ENCODE measurements around the gene UMODL1.
"Not testable (repeated sequence)": the region's sequence is repeated elsewhere in the genome, so short reads cannot be mapped to it uniquely, and the experiment has no call there.

UMODL1 gene

GRCh38 chr21:42163511-42163863, 92.4 kb downstream of the UMODL1 start:
- DNase-seq (ENCODE audit: low read depth), result no peak

DNA sequence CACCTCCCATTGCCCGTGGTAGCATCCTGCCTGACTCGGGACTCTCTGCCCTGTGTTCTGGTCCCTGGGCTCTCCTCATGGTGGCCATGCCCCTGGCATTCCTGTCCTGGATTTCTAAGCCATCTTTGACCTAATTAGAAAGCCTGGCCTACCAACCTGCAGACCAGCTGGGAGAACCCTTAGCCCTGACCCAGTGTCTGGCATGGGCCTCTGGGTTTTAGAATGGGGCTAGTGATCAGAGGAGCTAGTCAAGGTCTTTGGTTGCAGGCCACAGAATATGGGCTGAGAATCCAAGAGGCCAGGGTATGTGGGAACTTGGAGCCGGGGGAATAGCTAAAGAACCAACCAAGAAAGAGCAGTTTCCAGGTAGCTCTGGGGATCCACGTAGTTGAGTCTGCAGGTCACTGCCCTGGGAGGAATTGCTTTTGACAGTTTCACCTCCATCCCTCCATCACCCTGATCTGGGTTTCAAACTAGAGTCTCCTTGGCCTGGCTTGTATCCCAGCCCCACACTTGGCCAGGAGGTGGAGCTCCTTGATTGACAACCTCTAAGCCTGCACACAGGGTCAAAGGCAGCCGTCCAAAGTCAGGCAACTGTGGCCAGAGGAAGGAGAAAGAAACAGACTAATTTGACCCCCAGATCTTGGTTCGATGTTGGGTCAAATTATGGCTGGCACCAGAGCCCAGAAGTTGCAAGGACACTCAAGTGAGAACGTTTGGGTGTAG, 93.1 kb downstream of the UMODL1 start:
- no peak for DNase-seq (ENCODE audit: low read depth)

DNA sequence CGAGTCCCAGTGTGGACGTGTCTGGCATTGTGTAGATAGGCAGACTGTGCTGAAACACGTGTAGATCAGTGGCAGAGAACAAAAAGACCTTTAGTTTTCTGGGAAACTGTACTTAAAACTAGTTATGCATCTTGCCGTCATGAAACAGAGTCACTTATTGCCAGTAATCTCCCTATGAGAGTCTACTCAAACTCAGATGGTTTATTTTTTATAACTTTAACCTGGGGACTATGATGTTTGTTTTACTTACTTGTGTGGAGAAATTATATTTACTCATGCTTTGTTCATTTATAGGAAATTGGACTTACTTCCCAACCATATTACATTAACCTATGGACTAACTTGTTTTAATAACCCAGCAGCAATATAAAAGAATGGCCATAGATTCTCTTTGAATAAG, 93.7 kb downstream of the UMODL1 start:
- no peak for DNase-seq (ENCODE audit: low read depth)

GRCh38 chr21:42165901-42166300, 94.8 kb downstream of the UMODL1 start:
- no peak for DNase-seq (ENCODE audit: low read depth)

- DNase-seq (ENCODE audit: low read depth), result no peak
Observed at GRCh38 chr21:42169758-42170157, 98.6 kb downstream of the UMODL1 start.

DNA sequence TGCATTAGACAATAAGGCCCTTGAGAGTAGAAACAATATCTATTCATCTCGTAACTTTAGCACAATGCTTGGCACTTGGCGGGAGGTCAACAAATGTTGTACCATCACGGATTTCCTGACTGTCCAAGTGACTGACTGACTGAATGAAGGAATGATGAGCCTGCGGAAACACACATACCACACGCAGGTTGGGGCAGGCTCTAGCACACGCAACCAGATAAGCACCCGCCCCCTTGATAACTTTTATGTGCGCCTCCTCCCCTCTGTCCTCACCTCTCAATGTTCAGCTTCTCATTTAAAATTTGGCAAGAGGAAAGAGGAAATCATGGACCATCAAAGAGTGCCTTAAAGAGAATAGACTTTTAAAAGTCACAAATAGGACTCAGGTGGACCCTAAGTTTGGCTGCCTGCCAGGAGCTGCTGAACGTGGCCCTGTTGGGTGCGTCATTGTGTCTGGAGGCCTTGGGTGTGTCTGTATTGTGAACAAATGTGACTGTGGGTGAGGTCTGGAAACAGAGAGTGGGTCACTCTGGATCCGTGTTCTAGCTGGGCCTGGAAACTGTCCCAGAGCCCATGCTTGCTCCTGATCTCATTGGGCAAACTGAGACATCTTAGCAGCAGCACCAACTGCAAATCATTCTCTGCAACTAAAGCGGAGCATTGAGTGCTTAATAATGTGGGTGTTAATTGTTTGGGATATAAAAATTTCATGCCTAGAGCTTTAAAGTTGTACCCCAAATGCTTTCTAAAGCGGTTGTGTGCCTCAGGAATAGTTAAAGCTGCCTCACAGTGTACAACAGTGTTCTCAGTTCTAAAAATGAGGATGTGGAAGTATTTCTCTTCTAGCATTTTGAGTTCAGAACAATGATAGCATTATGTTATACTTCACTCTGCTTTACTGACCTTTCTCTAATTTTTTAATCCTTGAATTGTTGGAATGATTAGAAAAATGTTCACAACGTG, 100.3 kb downstream of the UMODL1 start:
- DNase-seq (ENCODE audit: low read depth), result no peak

- DNase-seq (ENCODE audit: low read depth), result no peak
Observed at GRCh38 chr21:42172596-42173483, 101.7 kb downstream of the UMODL1 start.

DNA sequence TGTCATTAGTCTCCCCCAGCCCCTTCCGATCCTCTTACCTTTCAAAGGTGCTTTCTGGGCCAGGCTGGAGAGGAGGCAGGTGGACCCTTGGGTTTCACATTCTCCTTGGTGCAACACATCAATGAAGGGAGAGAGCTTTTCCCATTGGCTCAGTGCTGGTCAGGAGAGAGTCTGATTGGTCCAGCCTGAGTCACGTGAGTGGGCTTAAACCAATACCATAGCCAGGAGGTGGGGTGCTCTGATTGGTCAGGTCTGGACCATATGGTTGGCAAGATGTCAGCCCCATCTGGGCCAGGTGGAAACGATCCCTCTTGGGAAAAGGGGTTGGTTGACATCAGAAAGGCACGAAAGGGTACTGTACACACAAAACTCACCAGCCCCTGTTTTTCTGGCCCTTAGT, 103.1 kb downstream of the UMODL1 start:
- no peak for DNase-seq (ENCODE audit: low read depth)

DNA sequence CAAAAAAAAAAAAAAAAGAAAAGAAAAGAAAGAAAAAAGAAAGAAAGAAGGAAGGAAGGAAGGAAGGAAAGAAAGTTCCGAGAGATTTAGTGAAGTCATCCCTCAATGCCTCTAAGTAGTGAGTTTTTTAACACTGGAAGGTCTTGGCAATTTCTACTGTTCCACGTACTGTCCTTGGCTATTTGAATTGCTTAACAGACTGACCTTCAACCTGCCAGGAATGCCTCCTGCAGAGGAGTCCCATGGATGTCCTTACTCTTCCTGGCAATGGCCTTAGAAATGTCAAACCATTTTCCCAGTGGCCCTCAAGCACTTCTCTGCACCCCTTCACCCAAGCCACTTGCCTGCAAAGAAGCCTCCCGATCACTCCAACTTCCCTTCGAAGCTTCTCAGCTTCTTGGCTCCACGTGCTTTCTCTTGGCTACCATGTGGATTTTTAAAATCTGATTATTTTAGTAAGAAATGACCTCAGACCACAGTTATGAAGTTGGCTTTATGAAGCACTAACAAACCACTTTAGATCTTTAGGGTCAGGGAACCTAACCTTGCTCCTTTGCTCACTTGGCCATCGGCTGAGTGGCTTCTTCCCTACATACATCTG, 104.1 kb downstream of the UMODL1 start:
- no peak for DNase-seq (ENCODE audit: low read depth)

- no peak for DNase-seq (ENCODE audit: low read depth)
Observed at GRCh38 chr21:42176859-42177258, 105.7 kb downstream of the UMODL1 start.

- no peak for DNase-seq (ENCODE audit: low read depth)
Observed at GRCh38 chr21:42179316-42179715, 108.2 kb downstream of the UMODL1 start.

- not testable (repeated sequence) for DNase-seq (ENCODE audit: low read depth)
Observed at GRCh38 chr21:42180001-42180400, 108.9 kb downstream of the UMODL1 start.

DNA sequence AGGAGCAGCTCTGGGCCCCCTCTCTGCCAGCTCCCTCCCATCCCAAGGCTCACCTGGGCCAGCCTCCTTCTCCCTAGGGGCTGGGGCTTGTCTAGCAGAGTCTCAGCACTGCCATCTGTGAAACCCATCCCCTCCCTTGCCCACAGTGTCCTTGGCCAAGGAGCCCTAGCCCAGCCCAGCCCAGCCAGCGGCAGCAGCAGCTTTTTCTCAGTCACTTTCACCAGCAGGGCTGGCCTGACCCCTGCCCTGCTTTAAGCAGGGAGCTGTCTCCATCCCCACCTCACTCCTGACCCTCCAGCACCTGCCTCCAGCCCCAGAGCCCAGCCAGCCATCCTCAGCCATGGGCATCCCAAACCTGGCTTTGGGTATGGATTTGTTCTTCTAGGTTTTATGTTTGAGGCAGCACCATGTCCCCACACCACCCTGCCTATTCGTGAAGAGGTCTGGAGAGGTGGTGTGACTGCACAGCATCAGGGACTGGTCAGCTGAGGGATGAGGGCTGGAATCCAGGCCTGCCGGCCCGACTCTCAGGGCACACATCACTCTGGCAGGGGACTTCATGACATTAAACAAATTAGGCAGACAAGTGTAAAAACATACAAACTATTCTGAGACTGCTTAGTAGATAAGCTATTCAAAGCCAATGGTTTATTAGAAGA, 111.7 kb downstream of the UMODL1 start:
- no peak for DNase-seq (ENCODE audit: low read depth)

- no peak for DNase-seq (ENCODE audit: low read depth)
Observed at GRCh38 chr21:42183374-42184266, 112.5 kb downstream of the UMODL1 start.

- no peak for DNase-seq (ENCODE audit: low read depth)
Observed at GRCh38 chr21:42186591-42186990, 115.5 kb downstream of the UMODL1 start.

DNA sequence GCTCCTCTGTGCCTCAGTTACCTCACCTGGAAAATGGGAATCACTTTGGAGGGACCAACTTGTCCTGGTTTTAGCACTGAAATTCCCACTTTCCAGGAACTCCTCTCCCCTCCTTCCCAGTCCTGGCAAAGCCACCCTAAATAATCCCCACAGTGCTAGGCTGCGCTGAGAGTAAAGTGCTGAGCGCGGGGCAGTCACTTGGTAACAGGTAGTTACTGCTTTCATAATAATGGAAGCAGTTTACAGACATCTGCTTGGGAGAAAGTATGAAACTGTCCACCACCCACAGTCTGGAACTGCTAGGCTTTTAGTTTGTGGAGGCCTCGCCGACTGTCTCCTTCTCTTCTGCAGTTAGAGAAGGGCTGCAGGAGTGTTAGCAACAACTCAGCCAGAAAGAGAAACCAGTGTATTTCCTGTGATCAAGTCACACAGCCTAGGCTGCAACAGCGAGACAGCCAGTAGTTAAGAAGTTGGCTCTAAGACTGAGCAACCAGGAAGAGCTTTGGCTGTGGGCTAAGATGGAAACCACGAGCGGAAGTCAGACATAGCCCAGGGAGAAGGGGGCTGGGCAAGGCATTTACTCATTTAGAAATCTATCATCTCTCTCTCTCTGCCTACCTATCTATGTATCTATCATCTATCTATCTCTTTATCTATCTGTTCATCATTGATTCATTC, 117.0 kb downstream of the UMODL1 start:
- DNase-seq (ENCODE audit: low read depth), result no peak

GRCh38 chr21:42188663-42189062, 117.5 kb downstream of the UMODL1 start:
- DNase-seq (ENCODE audit: low read depth), result no peak

- no peak for DNase-seq (ENCODE audit: low read depth)
Observed at GRCh38 chr21:42189431-42189830, 118.3 kb downstream of the UMODL1 start.

DNA sequence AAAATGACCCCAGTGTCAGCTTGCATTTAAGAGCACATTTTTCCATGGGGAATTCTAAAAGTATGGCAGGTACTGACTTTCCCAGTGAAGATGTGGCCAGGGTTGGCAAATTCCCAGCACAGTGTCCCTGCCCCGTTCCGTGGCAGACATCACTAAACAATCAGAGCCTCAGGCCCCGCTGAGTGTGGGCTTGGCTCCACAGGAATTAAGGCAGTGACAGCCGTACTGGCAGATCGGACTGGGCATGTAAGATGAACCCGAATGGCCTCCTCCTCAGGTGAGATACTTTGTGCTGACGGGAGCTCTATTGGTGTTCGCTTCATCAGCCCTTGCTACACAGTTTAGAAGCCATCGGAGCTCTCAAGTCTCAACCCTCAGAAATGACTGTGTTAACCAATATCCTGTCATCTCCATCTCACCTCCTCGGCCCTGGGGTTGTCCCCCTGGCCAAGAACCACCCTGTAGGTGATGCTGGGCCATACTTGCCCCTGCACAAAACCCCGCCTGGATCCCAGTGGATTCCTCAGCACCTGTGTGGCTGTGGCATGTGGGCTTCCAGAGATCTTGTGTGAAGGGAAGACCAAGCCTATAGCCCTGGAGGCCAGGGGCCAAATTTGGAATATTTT, 118.9 kb downstream of the UMODL1 start:
- no peak for DNase-seq (ENCODE audit: low read depth)
